SK-N-SH treated with all-trans-retinoic acid at 6 μM for 48 hours (cell line): Measurements from ENCODE around the gene RGS9.

Experiments used
- ATAC-seq: fragments of 200-7000 bp; cut with Tn5 transposase; 3 replicates; pipeline ENCODE4 v1.9.1; 2020; ENCODE audit warnings: mild to moderate bottlenecking, moderate library complexity
- ARNTL ChIP-seq: fragments of 450-650 bp; formaldehyde crosslinking; IDR thresholded peaks from 2 replicates; pipeline ENCODE4 v1.5.0; 2020; ENCODE audit warnings: low read depth, mild to moderate bottlenecking, moderate library complexity, borderline replicate concordance
- BACH2 ChIP-seq: fragments of 250-450 bp; sonication (Bioruptor Pico); IDR thresholded peaks from 2 replicates; pipeline ENCODE4 v1.9.0; 2021; ENCODE audit warnings: mild to moderate bottlenecking, borderline replicate concordance
- CREB5 ChIP-seq: fragments of 250-450 bp; sonication (Bioruptor Pico); IDR thresholded peaks from 2 replicates; pipeline ENCODE4 v1.5.1; 2020; ENCODE audit warnings: low read depth, mild to moderate bottlenecking, moderate library complexity
- CSDC2 ChIP-seq: fragments of 250-450 bp; sonication (Bioruptor Pico); IDR thresholded peaks from 2 replicates; pipeline ENCODE4 v1.5.0; 2020; ENCODE audit warnings: mild to moderate bottlenecking, moderate library complexity
- CSRNP3 ChIP-seq: fragments of 250-450 bp; sonication (Bioruptor Pico); IDR thresholded peaks from 2 replicates; pipeline ENCODE4 v1.5.1; 2021; ENCODE audit warnings: mild to moderate bottlenecking, moderate library complexity
- ESRRG ChIP-seq: fragments of 250-450 bp; sonication (Bioruptor Pico); IDR thresholded peaks from 2 replicates; pipeline ENCODE4 v1.6.1; 2021; ENCODE audit warnings: mild to moderate bottlenecking
- GLIS3 ChIP-seq: fragments of 250-450 bp; sonication (Bioruptor Pico); IDR thresholded peaks from 2 replicates; pipeline ENCODE4 v1.5.0; 2020; ENCODE audit warnings: mild to moderate bottlenecking, moderate library complexity
- PATZ1 ChIP-seq: fragments of 250-450 bp; sonication (Bioruptor Pico); IDR thresholded peaks from 2 replicates; pipeline ENCODE4 v1.8.0; 2020; ENCODE audit warnings: mild to moderate bottlenecking, moderate library complexity, borderline replicate concordance
- POU6F1 ChIP-seq: fragments of 250-450 bp; sonication (Bioruptor Pico); IDR thresholded peaks from 2 replicates; pipeline ENCODE4 v1.8.0; 2021; ENCODE audit warnings: low read depth, mild to moderate bottlenecking, moderate library complexity, borderline replicate concordance
- PPARA ChIP-seq: fragments of 250-450 bp; sonication (Bioruptor Pico); IDR thresholded peaks from 2 replicates; pipeline ENCODE4 v1.5.0; 2020; ENCODE audit warnings: mild to moderate bottlenecking, borderline replicate concordance
- RARB ChIP-seq: fragments of 250-450 bp; sonication (Bioruptor Pico); IDR thresholded peaks from 2 replicates; pipeline ENCODE4 v1.8.0; 2021; ENCODE audit warnings: mild to moderate bottlenecking, moderate library complexity
- SNAI2 ChIP-seq: fragments of 250-450 bp; sonication (Bioruptor Pico); IDR thresholded peaks from 2 replicates; pipeline ENCODE4 v1.5.0; 2020; ENCODE audit warnings: mild to moderate bottlenecking, moderate library complexity
- TCF4 ChIP-seq: fragments of 250-450 bp; sonication (Bioruptor Pico); IDR thresholded peaks from 2 replicates; pipeline ENCODE4 v1.8.0; 2021; ENCODE audit warnings: mild to moderate bottlenecking, moderate library complexity, borderline replicate concordance
- TOX ChIP-seq: fragments of 250-450 bp; sonication (Bioruptor Pico); IDR thresholded peaks from 2 replicates; pipeline ENCODE4 v1.8.0; 2021; ENCODE audit warnings: mild to moderate bottlenecking, moderate library complexity, borderline replicate concordance
- TSHZ2 ChIP-seq: fragments of 250-450 bp; sonication (Bioruptor Pico); IDR thresholded peaks from 2 replicates; pipeline ENCODE4 v1.5.0; 2020; ENCODE audit warnings: mild to moderate bottlenecking, moderate library complexity
- ZC3H10 ChIP-seq: fragments of 250-450 bp; sonication (Bioruptor Pico); IDR thresholded peaks from 2 replicates; pipeline ENCODE4 v1.5.1; 2021; ENCODE audit warnings: mild to moderate bottlenecking, moderate library complexity
- ZFP3 ChIP-seq: fragments of 250-450 bp; sonication (Bioruptor Pico); IDR thresholded peaks from 2 replicates; pipeline ENCODE4 v1.5.0; 2020; ENCODE audit warnings: mild to moderate bottlenecking, moderate library complexity
- ZFP30 ChIP-seq: fragments of 450-650 bp; formaldehyde crosslinking; IDR thresholded peaks from 2 replicates; pipeline ENCODE4 v1.5.0; 2022; ENCODE audit warnings: mild to moderate bottlenecking, moderate library complexity
- ZNF565 ChIP-seq: fragments of 450-650 bp; formaldehyde crosslinking; conservative IDR thresholded peaks from 2 replicates; pipeline ENCODE4 v1.5.0; 2020; ENCODE audit warnings: low read depth, mild to moderate bottlenecking, moderate library complexity
- ZNF70 ChIP-seq: fragments of 450-650 bp; formaldehyde crosslinking; IDR thresholded peaks from 2 replicates; pipeline ENCODE4 v1.5.0; 2020; ENCODE audit warnings: mild to moderate bottlenecking, moderate library complexity
- ZNF8 ChIP-seq: fragments of 450-650 bp; formaldehyde crosslinking; IDR thresholded peaks from 2 replicates; pipeline ENCODE4 v1.5.0; 2020; ENCODE audit warnings: mild to moderate bottlenecking, moderate library complexity

Gene RGS9

GRCh38 chr17:65166787-65167186 is 29.6 kb downstream of the RGS9 start:
- TF ChIP-seq PPARA (CRISPR knock-in tag): no peak
- TF ChIP-seq RARB (CRISPR knock-in tag): no peak
- no peak for TF ChIP-seq ARNTL (CRISPR knock-in tag)
- TF ChIP-seq TOX: no peak
- TF ChIP-seq GLIS3 (CRISPR knock-in tag): no peak
- TF ChIP-seq ZFP3: no peak
- no peak for TF ChIP-seq POU6F1 (CRISPR knock-in tag)
- no peak for ATAC-seq

GRCh38 chr17:65167566-65167965 is 30.4 kb downstream of the RGS9 start:
- no peak for TF ChIP-seq ZFP30 (CRISPR knock-in tag)
- no peak for TF ChIP-seq ZC3H10 (CRISPR knock-in tag)
- no peak for TF ChIP-seq ZNF8
- TF ChIP-seq ZFP3: no peak
- no peak for TF ChIP-seq CSDC2 (CRISPR knock-in tag)
- no peak for ATAC-seq

- ATAC-seq: no peak
- no peak for TF ChIP-seq ARNTL (CRISPR knock-in tag)
- no peak for TF ChIP-seq ZC3H10 (CRISPR knock-in tag)
- no peak for TF ChIP-seq CSDC2 (CRISPR knock-in tag)
These were observed 32.5 kb downstream of the RGS9 start for GRCh38 chr17:65169691-65170090.

GRCh38 chr17:65170839-65171238 is 33.7 kb downstream of the RGS9 start:
- no peak for ATAC-seq
- TF ChIP-seq ZFP30 (CRISPR knock-in tag) (no peak), SNAI2 (CRISPR knock-in tag) (no peak), ESRRG (CRISPR knock-in tag) (no peak), TCF4 (CRISPR knock-in tag) (no peak), CSDC2 (CRISPR knock-in tag) (no peak), GLIS3 (CRISPR knock-in tag) (no peak), ZNF565 (no peak), ZNF70 (no peak), BACH2 (CRISPR knock-in tag) (no peak), PATZ1 (CRISPR knock-in tag) (no peak), RARB (CRISPR knock-in tag) (no peak), CSRNP3 (CRISPR knock-in tag) (no peak), PPARA (CRISPR knock-in tag) (no peak), CREB5 (CRISPR knock-in tag) (no peak), ZNF8 (no peak), ZC3H10 (CRISPR knock-in tag) (no peak), TSHZ2 (CRISPR knock-in tag) (no peak), ZFP3 (no peak)
